ENCODE results near the gene MAP2K7. TPM values are rescaled to one million over a fixed set of nuclear protein-coding genes. Genes with fewer than 3 reads are reported as not detected.

MAP2K7 gene
- total RNA-seq, 1 donor from 2014 or later: 38.6 TPM

- Histone ChIP-seq H3K9me3 (no peaks in the 10 kb centered on the region), H3K27ac (no peak overlapping the region), H3K4me1 (no peaks in the 10 kb centered on the region), H3K27me3 (ENCODE audit: low read depth) (no peaks in the 10 kb centered on the region), H3K36me3 (no peaks in the 10 kb centered on the region), H3K4me3 (no peak overlapping the region)
- DNase-seq (no peak), ATAC-seq (no peak)
- intact Hi-C loops (cut with DNase I): no loop called here
- no peak for TF ChIP-seq CTCF (IDR thresholded peaks at IDR 0.05)
These were observed 23.8 kb upstream of the MAP2K7 start for GRCh38 chr19:7879836-7880235.

DNA sequence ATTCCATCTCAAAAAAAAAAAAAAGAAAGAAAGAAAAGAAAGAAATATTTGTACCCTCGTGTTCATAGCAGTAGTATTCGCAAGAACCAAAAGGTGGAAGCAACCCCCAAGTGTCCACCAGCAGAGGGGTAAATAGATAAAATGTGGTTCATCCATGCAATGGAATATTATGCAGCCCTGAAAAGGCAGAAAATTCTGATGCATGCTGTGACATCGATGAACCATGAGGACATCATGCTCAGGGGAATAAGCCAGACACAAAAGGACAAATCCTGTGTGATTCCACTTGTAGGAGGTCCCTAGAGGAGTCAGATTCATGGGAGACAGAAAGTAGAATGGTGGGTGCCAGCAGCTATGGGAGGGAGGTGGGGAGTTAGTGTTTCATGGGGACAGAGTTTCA lies 21.8 kb upstream of the MAP2K7 start:
- no peaks in the 10 kb centered on the region for H3K27me3 ChIP-seq (ENCODE audit: low read depth)

GRCh38 chr19:7883105-7883504 lies 20.6 kb upstream of the MAP2K7 start:
- ATAC-seq: no peak
- H3K4me3 ChIP-seq: no peak overlapping the region
- DNase-seq: no peak
- no peak overlapping the region for H3K27ac ChIP-seq
- no peaks in the 10 kb centered on the region for H3K36me3 ChIP-seq
- H3K27me3 ChIP-seq (ENCODE audit: low read depth): peaks cover 6% of the 10 kb centered on the region
- no peaks in the 10 kb centered on the region for H3K4me1 ChIP-seq
- no peak for TF ChIP-seq CTCF (IDR thresholded peaks at IDR 0.05)
- intact Hi-C loops (cut with DNase I): no loop called here
- no peaks in the 10 kb centered on the region for H3K9me3 ChIP-seq

More for the DNA sequence above, 21.8 kb upstream of the MAP2K7 start:
- H3K9me3 ChIP-seq: no peaks in the 10 kb centered on the region
- no peaks in the 10 kb centered on the region for H3K36me3 ChIP-seq
- intact Hi-C loops (cut with DNase I): no loop called here
- H3K4me3 ChIP-seq: no peak overlapping the region
- no peaks in the 10 kb centered on the region for H3K4me1 ChIP-seq
- no peak for DNase-seq
- no peak for ATAC-seq
- TF ChIP-seq CTCF (IDR thresholded peaks at IDR 0.05): no peak
- no peak overlapping the region for H3K27ac ChIP-seq

- no peak for TF ChIP-seq CTCF (IDR thresholded peaks at IDR 0.05)
- H3K4me3 ChIP-seq: no peak overlapping the region
- DNase-seq: no peak
These were observed 19.7 kb upstream of the MAP2K7 start for GRCh38 chr19:7883796-7884570.

DNA sequence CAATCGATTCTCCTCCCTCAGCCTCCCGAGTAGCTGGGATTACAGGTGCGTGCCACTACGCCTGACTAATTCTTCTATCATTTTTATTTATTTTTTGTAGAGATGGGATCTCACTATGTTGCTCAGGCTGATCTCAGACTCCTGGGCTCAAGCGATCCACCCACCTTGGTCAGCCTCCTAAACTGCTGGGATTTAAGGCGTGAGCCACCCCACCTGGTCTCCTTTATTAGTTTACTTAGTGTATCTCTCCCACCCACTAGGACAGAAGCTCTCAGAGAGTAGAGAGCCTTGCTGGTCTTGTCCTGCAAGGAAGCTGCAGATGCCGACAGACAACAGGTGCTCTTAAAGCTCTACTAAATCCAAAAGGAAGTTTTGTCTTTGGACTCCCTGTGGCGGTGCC lies 17.9 kb upstream of the MAP2K7 start:
- H3K4me1 ChIP-seq: no peaks in the 10 kb centered on the region
- no peak overlapping the region for H3K27ac ChIP-seq
- peaks cover 16% of the 10 kb centered on the region for H3K27me3 ChIP-seq (ENCODE audit: low read depth)
- no peak for DNase-seq
- intact Hi-C loops (cut with DNase I): no loop called here
- H3K36me3 ChIP-seq: no peaks in the 10 kb centered on the region
- TF ChIP-seq CTCF (IDR thresholded peaks at IDR 0.05): no peak
- H3K9me3 ChIP-seq: no peaks in the 10 kb centered on the region
- H3K4me3 ChIP-seq: no peak overlapping the region
- ATAC-seq: no peak

More at GRCh38 chr19:7883796-7884570, 19.7 kb upstream of the MAP2K7 start:
- Histone ChIP-seq H3K36me3 (no peaks in the 10 kb centered on the region), H3K27ac (no peak overlapping the region), H3K27me3 (ENCODE audit: low read depth) (peaks cover 15% of the 10 kb centered on the region), H3K4me1 (no peaks in the 10 kb centered on the region), H3K9me3 (no peaks in the 10 kb centered on the region)
- intact Hi-C loops (cut with DNase I): no loop called here
- ATAC-seq: no peak
